LoVo (cell line): ENCODE measurements around the gene B3GNT9.
A peak's percentile ranks its signal among the peaks of the same experiment; 100 is the strongest.

ENCODE experiments used
- DNase-seq: peaks from one replicate; pipeline ENCODE4 v3.0.0-alpha.2; 2016; ENCODE audit warnings: low spot score

The B3GNT9 gene

GRCh38 chr16:67112591-67113399 lies 38.0 kb downstream of the B3GNT9 start:
- peak; percentile 10 for DNase-seq

GRCh38 chr16:67111951-67112444 lies 38.8 kb downstream of the B3GNT9 start:
- no peak for DNase-seq

GRCh38 chr16:67109407-67110135 lies 41.2 kb downstream of the B3GNT9 start, which contains the start of gene PHAF1:
Gene PHAF1, plus strand, starts transcription at chr16:67109941. Its CDS starts 235 bp downstream, at chr16:67110176.
- DNase-seq: peak; percentile 95

GRCh38 chr16:67108931-67109406 lies 41.8 kb downstream of the B3GNT9 start:
- DNase-seq: no peak

GRCh38 chr16:67108489-67108888 lies 42.3 kb downstream of the B3GNT9 start:
- no peak for DNase-seq

- no peak for DNase-seq
Measured at GRCh38 chr16:67105881-67106280, 44.9 kb downstream of the B3GNT9 start.

GRCh38 chr16:67105246-67105645 lies 45.6 kb downstream of the B3GNT9 start:
- no peak for DNase-seq

GRCh38 chr16:67104845-67105244 lies 46.0 kb downstream of the B3GNT9 start:
- DNase-seq: no peak

GRCh38 chr16:67104061-67104460 lies 46.7 kb downstream of the B3GNT9 start:
- DNase-seq: peak; percentile 7

- no peak for DNase-seq
Measured at GRCh38 chr16:67101311-67102082, 49.3 kb downstream of the B3GNT9 start.

GRCh38 chr16:67100569-67101310 lies 50.1 kb downstream of the B3GNT9 start:
- no peak for DNase-seq

GRCh38 chr16:67098599-67098998 lies 52.2 kb downstream of the B3GNT9 start:
- DNase-seq: no peak
